Osteoblast (primary cell): ENCODE data around the gene CAPNS2. TPM values are rescaled to one million over a fixed set of nuclear protein-coding genes. Genes with fewer than 3 reads are reported as not detected.

Experiments used
- DNase-seq: peaks from one replicate; pipeline ENCODE4 v3.0.0; 2011; ENCODE audit warnings: low spot score, mixed read lengths; ENCODE audit not compliant: insufficient read length; ENCODE audit errors: missing footprints
- H2AFZ ChIP-seq: 2 replicates; pipeline ENCODE4 v1.6.0; 2011; ENCODE audit warnings: mild to moderate bottlenecking, low read length
- H3K27ac ChIP-seq: 2 replicates; pipeline ENCODE4 v1.5.1; 2011; ENCODE audit warnings: mild to moderate bottlenecking, low read depth, low read length, moderate library complexity
- H3K27me3 ChIP-seq: 2 replicates; pipeline ENCODE4 v1.6.0; 2012; ENCODE audit warnings: mild to moderate bottlenecking, control low read depth, inconsistent platforms, low read length, moderate library complexity; ENCODE audit not compliant: insufficient read depth
- H3K36me3 ChIP-seq: 2 replicates; pipeline ENCODE4 v1.5.1; 2011; ENCODE audit warnings: mild to moderate bottlenecking, low read length, control low read depth, moderate library complexity; ENCODE audit not compliant: insufficient read depth
- H3K4me1 ChIP-seq: 2 replicates; pipeline ENCODE4 v1.5.1; 2011; ENCODE audit warnings: mild to moderate bottlenecking, low read length, control low read depth, moderate library complexity; ENCODE audit not compliant: insufficient read depth
- H3K4me2 ChIP-seq: 2 replicates; pipeline ENCODE4 v1.6.0; 2011; ENCODE audit warnings: mild to moderate bottlenecking, low read length; ENCODE audit not compliant: insufficient read depth
- H3K4me3 ChIP-seq: fragments of 200-600 bp; sonication (generic); 3 replicates; pipeline ENCODE4 v1.5.1; 2012; ENCODE audit warnings: mild to moderate bottlenecking, low read length, inconsistent platforms; ENCODE audit not compliant: insufficient read depth
- H3K79me2 ChIP-seq: 2 replicates; pipeline ENCODE4 v1.6.0; 2012; ENCODE audit warnings: mild to moderate bottlenecking, low read length, control low read depth, inconsistent platforms; ENCODE audit not compliant: insufficient read depth
- H3K9me3 ChIP-seq: 2 replicates; pipeline ENCODE4 v1.5.1; 2011; ENCODE audit warnings: low read depth, low read length, control low read depth
- H4K20me1 ChIP-seq: 2 replicates; pipeline ENCODE4 v1.6.0; 2012; ENCODE audit warnings: mild to moderate bottlenecking, low read length, control low read depth; ENCODE audit not compliant: insufficient read depth
- CTCF ChIP-seq: IDR thresholded peaks from 2 replicates; pipeline ENCODE4 v1.5.1; 2011; ENCODE audit warnings: mild to moderate bottlenecking, low read depth, low read length, moderate library complexity; ENCODE audit errors: extremely low read depth
- total RNA-seq: library from RNA; depleted of rRNA; stranded (reverse); fragments of >200 nt; gene quantifications from 2 replicates; pipeline ENCODE4 v1.2.3, GENCODE V29; 2012

CAPNS2 gene
- 1.1 and 2.1 TPM in 2 replicates for total RNA-seq

GRCh38 chr16:55566432-55567175, at the start of gene CAPNS2:
Gene CAPNS2, plus strand, starts transcription at chr16:55566684. Its CDS starts 73 bp downstream, at chr16:55566757.
- Histone ChIP-seq H3K9me3 (no peaks in the 10 kb centered on the region), H3K4me3 (no peak within 1 kb of the TSS), H3K4me1 (peaks cover 44% of the 10 kb centered on the region), H3K27ac (no peak within 1 kb of the TSS), H2AFZ (no peak within 1 kb of the TSS), H4K20me1 (no peaks in the 10 kb centered on the region), H3K27me3 (no peaks in the 10 kb centered on the region), H3K4me2 (no peak within 1 kb of the TSS), H3K79me2 (no peaks in the 10 kb centered on the region), H3K36me3 (no peaks in the 10 kb centered on the region)
- no peak for TF ChIP-seq CTCF
- DNase-seq = no peak

- TF ChIP-seq CTCF = no peak
- no peak overlapping the region for H2AFZ ChIP-seq
- no peak overlapping the region for H3K4me2 ChIP-seq
- no peak overlapping the region for H3K4me3 ChIP-seq
- no peaks in the 10 kb centered on the region for H3K27me3 ChIP-seq
- no peak for DNase-seq
- no peaks in the 10 kb centered on the region for H3K4me1 ChIP-seq
- no peaks in the 10 kb centered on the region for H3K36me3 ChIP-seq
- no peaks in the 10 kb centered on the region for H3K9me3 ChIP-seq
- H4K20me1 ChIP-seq = no peaks in the 10 kb centered on the region
- no peaks in the 10 kb centered on the region for H3K79me2 ChIP-seq
- no peak overlapping the region for H3K27ac ChIP-seq
These were observed 44.7 kb upstream of the CAPNS2 start for GRCh38 chr16:55521792-55522191.

- no peaks in the 10 kb centered on the region for H3K4me1 ChIP-seq
- H3K4me2 ChIP-seq = no peak overlapping the region
- H3K27ac ChIP-seq = no peak overlapping the region
- H3K4me3 ChIP-seq = no peak overlapping the region
- no peaks in the 10 kb centered on the region for H3K79me2 ChIP-seq
- H3K27me3 ChIP-seq = no peaks in the 10 kb centered on the region
- no peak for TF ChIP-seq CTCF
- DNase-seq = no peak
- no peaks in the 10 kb centered on the region for H4K20me1 ChIP-seq
- H3K9me3 ChIP-seq = no peaks in the 10 kb centered on the region
- no peak overlapping the region for H2AFZ ChIP-seq
- H3K36me3 ChIP-seq = peaks cover 14% of the 10 kb centered on the region
These were observed 40.0 kb upstream of the CAPNS2 start for GRCh38 chr16:55526441-55526840.

- no peaks in the 10 kb centered on the region for H3K27me3 ChIP-seq
- H3K4me1 ChIP-seq = no peaks in the 10 kb centered on the region
- peaks cover 17% of the 10 kb centered on the region for H3K36me3 ChIP-seq
- no peaks in the 10 kb centered on the region for H3K79me2 ChIP-seq
- DNase-seq = no peak
- no peak for TF ChIP-seq CTCF
- H3K4me2 ChIP-seq = no peak overlapping the region
- H2AFZ ChIP-seq = no peak overlapping the region
- H4K20me1 ChIP-seq = no peaks in the 10 kb centered on the region
- no peak overlapping the region for H3K27ac ChIP-seq
- no peak overlapping the region for H3K4me3 ChIP-seq
- H3K9me3 ChIP-seq = no peaks in the 10 kb centered on the region
These were observed 38.6 kb upstream of the CAPNS2 start for GRCh38 chr16:55527885-55528284.
